ENCODE data around the gene MBTPS2. TPM values are rescaled to one million over a fixed set of nuclear protein-coding genes. Genes with fewer than 3 reads are reported as not detected.

Gene MBTPS2
- total RNA-seq, 1 donor from 2014 or later, result 19.8 TPM

DNA sequence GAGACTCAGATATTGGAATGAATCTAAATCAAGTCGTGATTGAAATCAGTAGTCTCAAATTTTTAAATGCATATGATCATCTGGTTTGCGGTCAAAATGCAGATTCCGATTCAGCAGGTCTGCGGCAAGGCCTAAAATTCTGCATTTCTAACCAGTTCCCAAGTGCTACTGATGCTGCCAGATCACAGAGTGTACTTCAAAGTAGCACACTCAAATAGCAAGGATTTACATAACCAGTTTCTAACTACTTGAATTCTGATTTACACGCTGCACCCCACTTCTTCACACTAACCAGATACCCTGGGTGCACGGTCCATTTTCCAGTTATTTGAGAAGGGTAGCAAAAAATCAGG is 752 bp downstream of the MBTPS2 start:
- no peaks in the 10 kb centered on the region for H3K4me1 Mint-ChIP-seq (ENCODE audit: unreplicated experiment)
- H3K36me3 Mint-ChIP-seq, result peaks cover 4% of the 10 kb centered on the region
- H3K9me3 Mint-ChIP-seq, result no peaks in the 10 kb centered on the region
- H3K4me3 Mint-ChIP-seq, result peak overlapping the region; percentile 94
- no peaks in the 10 kb centered on the region for H3K27me3 Mint-ChIP-seq
- TF ChIP-seq, protein P1, sequence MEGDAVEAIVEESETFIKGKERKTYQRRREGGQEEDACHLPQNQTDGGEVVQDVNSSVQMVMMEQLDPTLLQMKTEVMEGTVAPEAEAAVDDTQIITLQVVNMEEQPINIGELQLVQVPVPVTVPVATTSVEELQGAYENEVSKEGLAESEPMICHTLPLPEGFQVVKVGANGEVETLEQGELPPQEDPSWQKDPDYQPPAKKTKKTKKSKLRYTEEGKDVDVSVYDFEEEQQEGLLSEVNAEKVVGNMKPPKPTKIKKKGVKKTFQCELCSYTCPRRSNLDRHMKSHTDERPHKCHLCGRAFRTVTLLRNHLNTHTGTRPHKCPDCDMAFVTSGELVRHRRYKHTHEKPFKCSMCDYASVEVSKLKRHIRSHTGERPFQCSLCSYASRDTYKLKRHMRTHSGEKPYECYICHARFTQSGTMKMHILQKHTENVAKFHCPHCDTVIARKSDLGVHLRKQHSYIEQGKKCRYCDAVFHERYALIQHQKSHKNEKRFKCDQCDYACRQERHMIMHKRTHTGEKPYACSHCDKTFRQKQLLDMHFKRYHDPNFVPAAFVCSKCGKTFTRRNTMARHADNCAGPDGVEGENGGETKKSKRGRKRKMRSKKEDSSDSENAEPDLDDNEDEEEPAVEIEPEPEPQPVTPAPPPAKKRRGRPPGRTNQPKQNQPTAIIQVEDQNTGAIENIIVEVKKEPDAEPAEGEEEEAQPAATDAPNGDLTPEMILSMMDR (conservative IDR thresholded peaks at IDR 0.05), result no peak
- H3K27ac Mint-ChIP-seq, result peak overlapping the region; percentile 94
- DNase-seq (ENCODE audit: extremely low spot score, unreplicated experiment), result no peak

DNA sequence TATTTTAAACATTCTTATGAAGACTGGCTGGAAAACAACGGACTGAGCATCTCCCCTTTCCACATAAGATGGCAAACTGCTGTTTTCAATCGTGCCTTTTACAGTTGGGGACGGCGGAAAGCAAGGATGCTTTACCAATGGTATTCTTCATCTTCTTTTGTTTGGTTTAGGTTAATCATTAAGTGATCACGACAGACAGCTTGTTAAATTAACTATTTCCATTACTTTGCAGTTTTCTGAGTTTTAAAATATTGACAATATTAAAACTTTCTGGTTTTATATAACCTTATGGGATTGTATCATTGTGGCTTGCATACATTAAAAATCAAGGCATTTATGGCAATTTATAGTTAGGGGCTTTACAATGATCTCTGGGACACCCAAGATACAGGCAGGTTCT is 3.8 kb downstream of the MBTPS2 start:
- Mint-ChIP-seq H3K9me3 (no peaks in the 10 kb centered on the region), H3K4me1 (ENCODE audit: unreplicated experiment) (no peaks in the 10 kb centered on the region), H3K27me3 (no peaks in the 10 kb centered on the region), H3K4me3 (no peak overlapping the region), H3K27ac (no peak overlapping the region), H3K36me3 (peaks cover 9% of the 10 kb centered on the region)
- TF ChIP-seq, protein P1 (conservative IDR thresholded peaks at IDR 0.05), result no peak
- DNase-seq (ENCODE audit: extremely low spot score, unreplicated experiment), result no peak

DNA sequence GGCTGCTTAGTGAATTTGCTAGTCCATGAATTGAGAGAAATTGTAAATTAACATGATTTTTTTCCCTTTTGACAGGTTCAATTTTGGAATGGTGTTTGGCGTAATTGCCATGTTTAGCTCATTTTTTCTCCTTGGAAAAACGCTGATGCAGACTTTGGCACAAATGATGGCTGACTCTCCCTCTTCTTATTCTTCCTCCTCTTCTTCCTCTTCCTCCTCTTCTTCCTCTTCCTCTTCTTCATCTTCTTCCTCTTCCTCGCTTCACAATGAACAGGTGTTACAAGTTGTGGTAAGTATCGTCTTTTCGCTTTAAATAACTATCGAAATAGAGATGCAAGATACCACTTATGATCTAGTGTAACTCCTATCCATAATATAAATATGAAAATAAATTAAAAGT is 5.7 kb downstream of the MBTPS2 start:
- no peaks in the 10 kb centered on the region for H3K9me3 Mint-ChIP-seq
- H3K27ac Mint-ChIP-seq, result no peak overlapping the region
- no peaks in the 10 kb centered on the region for H3K4me1 Mint-ChIP-seq (ENCODE audit: unreplicated experiment)
- TF ChIP-seq, protein P1 (conservative IDR thresholded peaks at IDR 0.05), result no peak
- H3K27me3 Mint-ChIP-seq, result no peaks in the 10 kb centered on the region
- no peak overlapping the region for H3K4me3 Mint-ChIP-seq
- no peak for DNase-seq (ENCODE audit: extremely low spot score, unreplicated experiment)
- peaks cover 9% of the 10 kb centered on the region for H3K36me3 Mint-ChIP-seq

DNA sequence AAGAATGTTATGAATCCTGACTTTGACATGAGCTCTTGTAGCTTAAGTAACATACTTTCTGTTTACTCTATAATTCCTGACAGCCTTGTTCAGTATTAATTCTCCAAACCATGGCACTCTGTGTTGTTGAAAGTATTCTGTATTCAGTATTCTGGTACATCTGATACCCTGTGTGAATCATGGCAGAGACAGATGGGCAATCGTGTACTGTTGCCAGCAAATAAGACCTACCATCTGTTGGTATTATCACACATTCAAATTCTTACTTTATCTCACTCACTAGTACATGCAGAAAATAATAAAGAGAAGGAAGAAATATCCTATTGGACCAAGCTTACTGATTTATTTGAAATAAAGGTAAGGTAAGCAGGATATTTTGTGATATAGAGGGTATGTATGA is 7.9 kb downstream of the MBTPS2 start:
- no peaks in the 10 kb centered on the region for H3K9me3 Mint-ChIP-seq
- TF ChIP-seq, protein P1 (conservative IDR thresholded peaks at IDR 0.05), result no peak
- peaks cover 9% of the 10 kb centered on the region for H3K36me3 Mint-ChIP-seq
- no peak overlapping the region for H3K4me3 Mint-ChIP-seq
- H3K4me1 Mint-ChIP-seq (ENCODE audit: unreplicated experiment), result no peaks in the 10 kb centered on the region
- H3K27me3 Mint-ChIP-seq, result no peaks in the 10 kb centered on the region
- H3K27ac Mint-ChIP-seq, result no peak overlapping the region
- DNase-seq (ENCODE audit: extremely low spot score, unreplicated experiment), result no peak

DNA sequence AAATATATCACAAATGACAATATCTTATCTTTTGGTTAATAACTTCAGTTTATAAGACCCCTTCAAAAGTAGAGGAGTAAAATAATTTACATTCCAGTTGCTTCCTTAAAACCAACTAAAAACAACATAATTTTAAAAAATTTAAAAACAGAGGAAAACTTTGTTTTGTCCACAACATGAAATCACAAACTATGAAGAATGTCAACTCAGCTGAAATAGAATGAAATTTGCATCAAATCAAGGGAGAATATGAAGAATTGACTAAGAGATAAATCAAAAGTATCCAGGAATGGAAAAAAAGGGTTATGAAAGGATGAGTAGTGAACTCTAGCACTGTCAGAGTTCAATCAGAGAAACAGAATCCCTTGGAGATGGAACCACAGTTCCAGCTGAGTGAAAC is 14.2 kb downstream of the MBTPS2 start:
- H3K27ac Mint-ChIP-seq, result no peak overlapping the region
- H3K4me3 Mint-ChIP-seq, result no peak overlapping the region

More for the DNA sequence above, 14.2 kb downstream of the MBTPS2 start:
- Mint-ChIP-seq H3K27me3 (no peaks in the 10 kb centered on the region), H3K4me1 (ENCODE audit: unreplicated experiment) (no peaks in the 10 kb centered on the region), H3K9me3 (no peaks in the 10 kb centered on the region), H3K36me3 (peaks cover 19% of the 10 kb centered on the region)
- DNase-seq (ENCODE audit: extremely low spot score, unreplicated experiment), result no peak
- TF ChIP-seq, protein P1 (conservative IDR thresholded peaks at IDR 0.05), result no peak

Data from type B pancreatic cell (in vitro differentiated cells).